Neural crest cell (in vitro differentiated cells): ENCODE data around the gene AIG1. TPM values are rescaled to one million over a fixed set of nuclear protein-coding genes. Genes with fewer than 3 reads are reported as not detected.

Experiments
- DNase-seq: peaks from one replicate; pipeline ENCODE4 v3.0.0; 2021; ENCODE audit warnings: low read depth, mixed read lengths, low spot score
- H3K27ac Mint-ChIP-seq: one replicate; pipeline ENCODE4 v1.8.0; 2021; ENCODE audit warnings: mild to moderate bottlenecking, mixed read lengths; ENCODE audit not compliant: unreplicated experiment
- H3K27me3 Mint-ChIP-seq: 2 replicates; pipeline ENCODE4 v1.8.0; 2021; ENCODE audit warnings: low read depth, mild to moderate bottlenecking, mixed read lengths
- H3K36me3 Mint-ChIP-seq: 2 replicates; pipeline ENCODE4 v1.8.0; 2021; ENCODE audit warnings: low read depth, mild to moderate bottlenecking, mixed read lengths
- H3K4me1 Mint-ChIP-seq: 2 replicates; pipeline ENCODE4 v1.8.0; 2021; ENCODE audit warnings: mixed read lengths
- H3K4me3 Mint-ChIP-seq: one replicate; pipeline ENCODE4 v1.8.0; 2021; ENCODE audit warnings: mild to moderate bottlenecking, mixed read lengths
- H3K9me3 Mint-ChIP-seq: 2 replicates; pipeline ENCODE4 v1.8.0; 2021; ENCODE audit warnings: mixed read lengths
- CTCF ChIP-seq: fragments of 200-600 bp; sonication (generic); conservative IDR thresholded peaks from 2 replicates; pipeline ENCODE4 v1.5.0; 2021; ENCODE audit warnings: antibody characterized with exemption, mild to moderate bottlenecking
- total RNA-seq: library from RNA; stranded (reverse); gene quantifications from 2 replicates; pipeline ENCODE4 v1.2.1, GENCODE V29; 2021

The AIG1 gene
- total RNA-seq, 1 donor from 2014 or later: 22.9 TPM

- Mint-ChIP-seq H3K4me3 (no peak overlapping the region), H3K4me1 (peaks cover 5% of the 10 kb centered on the region), H3K36me3 (no peaks in the 10 kb centered on the region), H3K9me3 (peaks cover 3% of the 10 kb centered on the region), H3K27ac (no peak overlapping the region), H3K27me3 (no peaks in the 10 kb centered on the region)
- no peak for TF ChIP-seq CTCF
- DNase-seq: no peak
Measured at GRCh38 chr6:143268439-143268838, 207.8 kb downstream of the AIG1 start.

GRCh38 chr6:143270026-143270425, 209.3 kb downstream of the AIG1 start:
- Mint-ChIP-seq H3K27me3 (no peaks in the 10 kb centered on the region), H3K4me3 (no peak overlapping the region), H3K4me1 (peaks cover 5% of the 10 kb centered on the region), H3K36me3 (no peaks in the 10 kb centered on the region), H3K9me3 (peaks cover 3% of the 10 kb centered on the region), H3K27ac (peak overlapping the region; percentile 54)
- no peak for TF ChIP-seq CTCF
- no peak for DNase-seq

- Mint-ChIP-seq H3K4me3 (no peak overlapping the region), H3K36me3 (no peaks in the 10 kb centered on the region), H3K27me3 (no peaks in the 10 kb centered on the region), H3K9me3 (peaks cover 3% of the 10 kb centered on the region), H3K27ac (no peak overlapping the region), H3K4me1 (no peaks in the 10 kb centered on the region)
- no peak for DNase-seq
- no peak for TF ChIP-seq CTCF
Measured at GRCh38 chr6:143271024-143271423, 210.3 kb downstream of the AIG1 start.

- Mint-ChIP-seq H3K9me3 (peaks cover 3% of the 10 kb centered on the region), H3K36me3 (no peaks in the 10 kb centered on the region), H3K27ac (no peak overlapping the region), H3K4me3 (no peak overlapping the region), H3K27me3 (no peaks in the 10 kb centered on the region), H3K4me1 (no peaks in the 10 kb centered on the region)
- TF ChIP-seq CTCF: no peak
- no peak for DNase-seq
Measured at GRCh38 chr6:143276436-143276835, 215.7 kb downstream of the AIG1 start.

GRCh38 chr6:143279385-143279784, 218.7 kb downstream of the AIG1 start:
- Mint-ChIP-seq H3K27ac (no peak overlapping the region), H3K4me3 (no peak overlapping the region), H3K9me3 (no peaks in the 10 kb centered on the region), H3K27me3 (no peaks in the 10 kb centered on the region), H3K4me1 (no peaks in the 10 kb centered on the region), H3K36me3 (no peaks in the 10 kb centered on the region)
- TF ChIP-seq CTCF: peak; percentile 49
- no peak for DNase-seq
